Upper lobe of left lung (tissue), 4 donors: ENCODE measurements around the gene TFPI.

ENCODE experiments used
- EP300 ChIP-seq, 4 donors: sonication (generic); formaldehyde crosslinking; IDR thresholded peaks; one replicate each; pipeline ENCODE4 v1.5.1; 2017; ENCODE audit warnings: antibody characterized with exemption in 4 of 4, control low read depth in 2 of 4
- POLR2A ChIP-seq, 4 donors: fragments of 450-650 bp; IDR thresholded peaks; one replicate each; pipeline ENCODE4 v1.5.1; 2016 to 2017; ENCODE audit warnings: antibody characterized with exemption in 4 of 4, mild to moderate bottlenecking in 2 of 4
- POLR2AphosphoS5 ChIP-seq, 2 donors: sonication (generic); formaldehyde crosslinking; IDR thresholded peaks; one replicate each; pipeline ENCODE4 v1.5.1; 2017; ENCODE audit warnings: antibody characterized with exemption in 2 of 2
- TF ChIP-seq, protein P1 (sequence below), 6 experiments: fragments of 450-650 bp in 4 of 6; fragments of 200-600 bp in 2 of 6; sonication (generic) in 2 of 6; IDR thresholded peaks; one replicate each; pipeline ENCODE4 v1.5.1; 2016 to 2019; ENCODE audit warnings: antibody characterized with exemption in 6 of 6

GRCh38 chr2:187593098-187593497 lies 38.9 kb upstream of the TFPI start:
- TF ChIP-seq POLR2A (IDR thresholded peaks at IDR 0.05) (no peak), POLR2AphosphoS5 (IDR thresholded peaks at IDR 0.05) (no peak), EP300 (IDR thresholded peaks at IDR 0.05) (no peak)
- TF ChIP-seq, protein P1, sequence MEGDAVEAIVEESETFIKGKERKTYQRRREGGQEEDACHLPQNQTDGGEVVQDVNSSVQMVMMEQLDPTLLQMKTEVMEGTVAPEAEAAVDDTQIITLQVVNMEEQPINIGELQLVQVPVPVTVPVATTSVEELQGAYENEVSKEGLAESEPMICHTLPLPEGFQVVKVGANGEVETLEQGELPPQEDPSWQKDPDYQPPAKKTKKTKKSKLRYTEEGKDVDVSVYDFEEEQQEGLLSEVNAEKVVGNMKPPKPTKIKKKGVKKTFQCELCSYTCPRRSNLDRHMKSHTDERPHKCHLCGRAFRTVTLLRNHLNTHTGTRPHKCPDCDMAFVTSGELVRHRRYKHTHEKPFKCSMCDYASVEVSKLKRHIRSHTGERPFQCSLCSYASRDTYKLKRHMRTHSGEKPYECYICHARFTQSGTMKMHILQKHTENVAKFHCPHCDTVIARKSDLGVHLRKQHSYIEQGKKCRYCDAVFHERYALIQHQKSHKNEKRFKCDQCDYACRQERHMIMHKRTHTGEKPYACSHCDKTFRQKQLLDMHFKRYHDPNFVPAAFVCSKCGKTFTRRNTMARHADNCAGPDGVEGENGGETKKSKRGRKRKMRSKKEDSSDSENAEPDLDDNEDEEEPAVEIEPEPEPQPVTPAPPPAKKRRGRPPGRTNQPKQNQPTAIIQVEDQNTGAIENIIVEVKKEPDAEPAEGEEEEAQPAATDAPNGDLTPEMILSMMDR (IDR thresholded peaks at IDR 0.05), result no peak
